ENCODE results near the gene G3BP1.

The G3BP1 gene

GRCh38 chr5:151730381-151730780 lies 41.4 kb upstream of the G3BP1 start:
- H3K79me1 ChIP-seq (replicated peaks; ENCODE audit: low read length, poor library complexity, severe bottlenecking): no peaks in the 10 kb centered on the region
- DNase-seq: no peak
- no peak overlapping the region for H3K4me3 ChIP-seq (ENCODE audit: insufficient read depth in 1 of 2, low read depth in 1 of 2, low read length in 2 of 2)
- H2BK5ac ChIP-seq (ENCODE audit: low read depth, low read length, poor library complexity, severe bottlenecking): no peak overlapping the region
- 97% methylated on average over 5 of the region's 7 CpGs for WGBS
- no peak overlapping the region for H4K91ac ChIP-seq (ENCODE audit: low read length)
- H3K9me3 ChIP-seq (ENCODE audit: control insufficient read depth, low read length): no peaks in the 10 kb centered on the region
- H3K23ac ChIP-seq (ENCODE audit: low read length in 2 of 2): no peak overlapping the region
- H3K4ac ChIP-seq (ENCODE audit: low read depth in 1 of 2, low read length in 2 of 2): no peak overlapping the region
- no peaks in the 10 kb centered on the region for H3K27me3 ChIP-seq (ENCODE audit: control insufficient read depth in 1 of 2, insufficient read depth in 1 of 2, low read length in 2 of 2)
- no peak overlapping the region for H3K14ac ChIP-seq (ENCODE audit: low read length in 2 of 2)
- H2AK5ac ChIP-seq (ENCODE audit: low read length, severe bottlenecking): no peak overlapping the region
- no peak overlapping the region for H2BK12ac ChIP-seq (ENCODE audit: low read length in 2 of 2)
- H3K18ac ChIP-seq (ENCODE audit: low read depth in 1 of 2, low read length in 2 of 2): no peak overlapping the region
- no peaks in the 10 kb centered on the region for H3K4me1 ChIP-seq (ENCODE audit: control insufficient read depth, insufficient read depth, low read depth, low read length)
- no peak overlapping the region for H2AFZ ChIP-seq (ENCODE audit: low read depth, low read length)
- no peak overlapping the region for H3K9ac ChIP-seq (ENCODE audit: low read length)
- no peak overlapping the region for H3K27ac ChIP-seq (ENCODE audit: low read length, poor library complexity, severe bottlenecking)
- H3K4me2 ChIP-seq (ENCODE audit: low read length, poor library complexity, severe bottlenecking): no peak overlapping the region
- H2BK15ac ChIP-seq (ENCODE audit: low read depth, poor library complexity, severe bottlenecking): no peak overlapping the region
- H4K8ac ChIP-seq (ENCODE audit: low read length): no peak overlapping the region
- no peak overlapping the region for H2BK120ac ChIP-seq (ENCODE audit: low read depth, low read length)
- H3K36me3 ChIP-seq (ENCODE audit: control insufficient read depth in 1 of 2, insufficient read depth in 2 of 2, low read depth in 1 of 2, low read length in 2 of 2): no peaks in the 10 kb centered on the region

GRCh38 chr5:151733358-151734063 lies 38.2 kb upstream of the G3BP1 start:
- Histone ChIP-seq H3K4me2 (ENCODE audit: low read length, poor library complexity, severe bottlenecking) (no peak overlapping the region), H3K79me1 (replicated peaks; ENCODE audit: low read length, poor library complexity, severe bottlenecking) (no peaks in the 10 kb centered on the region), H3K9me3 (ENCODE audit: control insufficient read depth, low read length) (no peaks in the 10 kb centered on the region), H2BK120ac (ENCODE audit: low read depth, low read length) (no peak overlapping the region), H3K36me3 (ENCODE audit: control insufficient read depth in 1 of 2, insufficient read depth in 2 of 2, low read depth in 1 of 2, low read length in 2 of 2) (no peaks in the 10 kb centered on the region), H3K14ac (ENCODE audit: low read length in 2 of 2) (no peak overlapping the region), H3K27me3 (ENCODE audit: control insufficient read depth in 1 of 2, insufficient read depth in 1 of 2, low read length in 2 of 2) (no peaks in the 10 kb centered on the region), H2AFZ (ENCODE audit: low read depth, low read length) (no peak overlapping the region), H3K23ac (ENCODE audit: low read length in 2 of 2) (no peak overlapping the region), H2BK5ac (ENCODE audit: low read depth, low read length, poor library complexity, severe bottlenecking) (no peak overlapping the region), H3K4me1 (ENCODE audit: control insufficient read depth, insufficient read depth, low read depth, low read length) (peaks cover 4% of the 10 kb centered on the region), H3K9ac (ENCODE audit: low read length) (no peak overlapping the region), H2BK15ac (ENCODE audit: low read depth, poor library complexity, severe bottlenecking) (no peak overlapping the region), H3K4ac (ENCODE audit: low read depth in 1 of 2, low read length in 2 of 2) (no peak overlapping the region), H2AK5ac (ENCODE audit: low read length, severe bottlenecking) (no peak overlapping the region), H3K4me3 (ENCODE audit: insufficient read depth in 1 of 2, low read depth in 1 of 2, low read length in 2 of 2) (no peak overlapping the region), H3K27ac (ENCODE audit: low read length, poor library complexity, severe bottlenecking) (no peak overlapping the region), H4K8ac (ENCODE audit: low read length) (no peak overlapping the region), H2BK12ac (ENCODE audit: low read length in 2 of 2) (no peak overlapping the region), H3K18ac (ENCODE audit: low read depth in 1 of 2, low read length in 2 of 2) (no peak overlapping the region), H4K91ac (ENCODE audit: low read length) (no peak overlapping the region)
- DNase-seq: no peak
- 98% methylated on average over 8 of the region's 9 CpGs for WGBS

- H3K4me1 ChIP-seq (ENCODE audit: control insufficient read depth, insufficient read depth, low read depth, low read length): peaks cover 4% of the 10 kb centered on the region
- no peak overlapping the region for H3K23ac ChIP-seq (ENCODE audit: low read length in 2 of 2)
- H2BK5ac ChIP-seq (ENCODE audit: low read depth, low read length, poor library complexity, severe bottlenecking): no peak overlapping the region
- no peak overlapping the region for H2AK5ac ChIP-seq (ENCODE audit: low read length, severe bottlenecking)
- no peaks in the 10 kb centered on the region for H3K79me1 ChIP-seq (replicated peaks; ENCODE audit: low read length, poor library complexity, severe bottlenecking)
- H3K9me3 ChIP-seq (ENCODE audit: control insufficient read depth, low read length): no peaks in the 10 kb centered on the region
- H3K27me3 ChIP-seq (ENCODE audit: control insufficient read depth in 1 of 2, insufficient read depth in 1 of 2, low read length in 2 of 2): no peaks in the 10 kb centered on the region
- no peak overlapping the region for H3K18ac ChIP-seq (ENCODE audit: low read depth in 1 of 2, low read length in 2 of 2)
- H4K8ac ChIP-seq (ENCODE audit: low read length): no peak overlapping the region
- H3K4me3 ChIP-seq (ENCODE audit: insufficient read depth in 1 of 2, low read depth in 1 of 2, low read length in 2 of 2): no peak overlapping the region
- no peak overlapping the region for H2BK120ac ChIP-seq (ENCODE audit: low read depth, low read length)
- H3K4ac ChIP-seq (ENCODE audit: low read depth in 1 of 2, low read length in 2 of 2): no peak overlapping the region
- H3K9ac ChIP-seq (ENCODE audit: low read length): no peak overlapping the region
- H2AFZ ChIP-seq (ENCODE audit: low read depth, low read length): no peak overlapping the region
- H3K36me3 ChIP-seq (ENCODE audit: control insufficient read depth in 1 of 2, insufficient read depth in 2 of 2, low read depth in 1 of 2, low read length in 2 of 2): no peaks in the 10 kb centered on the region
- H3K14ac ChIP-seq (ENCODE audit: low read length in 2 of 2): no peak overlapping the region
- no peak overlapping the region for H4K91ac ChIP-seq (ENCODE audit: low read length)
- 94% methylated on average over 3 of the region's 3 CpGs for WGBS
- no peak overlapping the region for H2BK12ac ChIP-seq (ENCODE audit: low read length in 2 of 2)
- H2BK15ac ChIP-seq (ENCODE audit: low read depth, poor library complexity, severe bottlenecking): no peak overlapping the region
- no peak for DNase-seq
- H3K4me2 ChIP-seq (ENCODE audit: low read length, poor library complexity, severe bottlenecking): no peak overlapping the region
- no peak overlapping the region for H3K27ac ChIP-seq (ENCODE audit: low read length, poor library complexity, severe bottlenecking)
Observed at GRCh38 chr5:151734064-151734408, 37.7 kb upstream of the G3BP1 start.

- Histone ChIP-seq H3K23ac (ENCODE audit: low read length in 2 of 2) (no peak overlapping the region), H3K36me3 (ENCODE audit: control insufficient read depth in 1 of 2, insufficient read depth in 2 of 2, low read depth in 1 of 2, low read length in 2 of 2) (no peaks in the 10 kb centered on the region), H2BK15ac (ENCODE audit: low read depth, poor library complexity, severe bottlenecking) (no peak overlapping the region), H3K79me1 (replicated peaks; ENCODE audit: low read length, poor library complexity, severe bottlenecking) (no peaks in the 10 kb centered on the region), H3K27me3 (ENCODE audit: control insufficient read depth in 1 of 2, insufficient read depth in 1 of 2, low read length in 2 of 2) (no peaks in the 10 kb centered on the region), H3K27ac (ENCODE audit: low read length, poor library complexity, severe bottlenecking) (no peak overlapping the region), H3K4me3 (ENCODE audit: insufficient read depth in 1 of 2, low read depth in 1 of 2, low read length in 2 of 2) (no peak overlapping the region), H4K91ac (ENCODE audit: low read length) (no peak overlapping the region), H3K18ac (ENCODE audit: low read depth in 1 of 2, low read length in 2 of 2) (no peak overlapping the region), H3K9ac (ENCODE audit: low read length) (no peak overlapping the region), H3K4me2 (ENCODE audit: low read length, poor library complexity, severe bottlenecking) (no peak overlapping the region), H3K14ac (ENCODE audit: low read length in 2 of 2) (no peak overlapping the region), H4K8ac (ENCODE audit: low read length) (no peak overlapping the region), H2AFZ (ENCODE audit: low read depth, low read length) (no peak overlapping the region), H3K4me1 (ENCODE audit: control insufficient read depth, insufficient read depth, low read depth, low read length) (peaks cover 15% of the 10 kb centered on the region), H2BK120ac (ENCODE audit: low read depth, low read length) (no peak overlapping the region), H3K4ac (ENCODE audit: low read depth in 1 of 2, low read length in 2 of 2) (no peak overlapping the region), H2BK5ac (ENCODE audit: low read depth, low read length, poor library complexity, severe bottlenecking) (no peak overlapping the region), H2AK5ac (ENCODE audit: low read length, severe bottlenecking) (no peak overlapping the region), H3K9me3 (ENCODE audit: control insufficient read depth, low read length) (no peaks in the 10 kb centered on the region), H2BK12ac (ENCODE audit: low read length in 2 of 2) (no peak overlapping the region)
- no peak for DNase-seq
- no CpG with 5 or more reads among the region's 1 CpG for WGBS
Observed at GRCh38 chr5:151735646-151736045, 36.1 kb upstream of the G3BP1 start.

Data from mesenchymal stem cell (in vitro differentiated cells and primary cell).